SU-DHL-6 (cell line): ENCODE data around the gene SPCS3.
"Not testable (repeated sequence)": the region's sequence is repeated elsewhere in the genome, so short reads cannot be mapped to it uniquely, and the experiment has no call there.

ENCODE experiments used
- H2AFZ ChIP-seq: fragments of 200-600 bp; sonication (generic); 2 replicates; pipeline ENCODE4 v1.6.1; 2014; ENCODE audit warnings: low read depth, mild to moderate bottlenecking, moderate library complexity, mixed read lengths, antibody characterized with exemption, low read length; ENCODE audit not compliant: severe bottlenecking
- H3F3A ChIP-seq: fragments of 200-600 bp; shearing (Covaris generic); 2 replicates; pipeline ENCODE4 v1.6.0; 2016; ENCODE audit warnings: antibody characterized with exemption, mild to moderate bottlenecking; ENCODE audit not compliant: insufficient read depth
- H3K27ac ChIP-seq: fragments of 200-600 bp; sonication (generic); 2 replicates; pipeline ENCODE4 v1.5.1; 2016; ENCODE audit warnings: low read depth, mild to moderate bottlenecking, low read length, moderate library complexity, mixed read lengths
- H3K27me3 ChIP-seq: fragments of 200-600 bp; sonication (generic), shearing (Covaris generic); 2 replicates; pipeline ENCODE4 v1.6.0; 2014; ENCODE audit warnings: mild to moderate bottlenecking, low read length
- H3K36me3 ChIP-seq: fragments of 200-600 bp; sonication (generic); 2 replicates; pipeline ENCODE4 v1.6.1; 2014; ENCODE audit warnings: mild to moderate bottlenecking, low read length, mixed read lengths
- H3K4me2 ChIP-seq: fragments of 300-600, 200-600 bp; shearing (Covaris generic), sonication (generic); 2 replicates; pipeline ENCODE4 v1.6.0; 2014; ENCODE audit warnings: low read length, low read depth, mild to moderate bottlenecking; ENCODE audit not compliant: poor library complexity, severe bottlenecking
- H3K4me3 ChIP-seq: fragments of 200-600 bp; sonication (generic); 2 replicates; pipeline ENCODE4 v1.5.1; 2014; ENCODE audit warnings: antibody characterized with exemption, low read length, mild to moderate bottlenecking, mixed read lengths; ENCODE audit not compliant: insufficient read depth, poor library complexity, severe bottlenecking
- H3K79me2 ChIP-seq: fragments of 200-600 bp; sonication (generic); 2 replicates; pipeline ENCODE4 v1.6.1; 2014; ENCODE audit warnings: mild to moderate bottlenecking, low read length, moderate library complexity; ENCODE audit not compliant: insufficient read depth
- H3K9ac ChIP-seq: fragments of 200-600 bp; sonication (generic); 2 replicates; pipeline ENCODE4 v1.7.0; 2014; ENCODE audit warnings: mild to moderate bottlenecking, low read length
- H3K9me2 ChIP-seq: fragments of 200-600 bp; sonication (generic); replicated peaks from 2 replicates; pipeline ENCODE4 v1.6.1; 2014; ENCODE audit warnings: low read length; ENCODE audit not compliant: insufficient read depth
- H3K9me3 ChIP-seq: fragments of 200-600 bp; sonication (generic); 2 replicates; pipeline ENCODE4 v1.6.1; 2014; ENCODE audit warnings: low read length, mixed read lengths; ENCODE audit not compliant: insufficient read depth
- H4K20me1 ChIP-seq: fragments of 200-600 bp; sonication (generic); 2 replicates; pipeline ENCODE4 v1.6.1; 2014; ENCODE audit warnings: low read depth, mild to moderate bottlenecking, antibody characterized with exemption, low read length, moderate library complexity, mixed read lengths
- CTCF ChIP-seq: fragments of 200-600 bp; sonication (generic); IDR thresholded peaks from one replicate; pipeline ENCODE4 v1.5.1; 2017; ENCODE audit warnings: antibody characterized with exemption, mild to moderate bottlenecking, low read length, moderate library complexity; ENCODE audit not compliant: insufficient read depth, poor library complexity, severe bottlenecking
- EZH2phosphoT487 ChIP-seq: fragments of 200-600 bp; sonication (generic), shearing (Covaris generic); conservative IDR thresholded peaks from 2 replicates; pipeline ENCODE4 v1.6.1; 2018; ENCODE audit warnings: mild to moderate bottlenecking, antibody characterized with exemption, low read length, moderate library complexity, mixed read lengths

Gene SPCS3

GRCh38 chr4:176277162-176277904, 42.4 kb upstream of the SPCS3 start:
- no peaks in the 10 kb centered on the region for H3K9me3 ChIP-seq
- no peak overlapping the region for H2AFZ ChIP-seq
- H4K20me1 ChIP-seq, result no peaks in the 10 kb centered on the region
- H3K27ac ChIP-seq, result no peak overlapping the region
- H3K9me2 ChIP-seq, result no peaks in the 10 kb centered on the region
- no peaks in the 10 kb centered on the region for H3K79me2 ChIP-seq
- peak; percentile 37 for TF ChIP-seq CTCF
- TF ChIP-seq EZH2phosphoT487, result no peak
- no peaks in the 10 kb centered on the region for H3K27me3 ChIP-seq
- H3K9ac ChIP-seq, result no peak overlapping the region
- H3K4me2 ChIP-seq, result no peak overlapping the region
- no peaks in the 10 kb centered on the region for H3F3A ChIP-seq
- H3K4me3 ChIP-seq, result no peak overlapping the region
- no peaks in the 10 kb centered on the region for H3K36me3 ChIP-seq

DNA sequence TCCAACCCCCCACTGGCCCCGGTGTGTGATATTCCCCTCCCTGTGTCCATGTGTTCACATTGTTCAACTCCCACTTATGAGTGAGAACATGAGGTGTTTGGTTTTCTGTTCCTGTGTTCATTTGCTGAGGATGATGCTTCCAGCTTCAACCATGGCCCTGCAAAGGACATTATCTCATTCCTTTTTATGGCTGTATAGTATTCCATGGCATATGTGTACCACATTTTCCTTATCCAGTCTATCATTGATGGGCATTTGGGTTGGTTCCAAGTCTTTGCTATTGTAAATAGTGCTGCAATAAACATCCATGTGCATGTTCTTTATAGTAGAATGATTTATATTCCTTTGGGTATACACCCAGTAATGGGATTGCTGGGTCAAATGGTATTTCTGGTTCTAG, 40.2 kb upstream of the SPCS3 start:
- H3K36me3 ChIP-seq, H3K4me3 ChIP-seq, H3K79me2 ChIP-seq, H3K27ac ChIP-seq, H3K9me2 ChIP-seq, H3K4me2 ChIP-seq, H2AFZ ChIP-seq, H3K27me3 ChIP-seq, H3K9me3 ChIP-seq, H3F3A ChIP-seq, H3K9ac ChIP-seq, H4K20me1 ChIP-seq: not testable (repeated sequence)

DNA sequence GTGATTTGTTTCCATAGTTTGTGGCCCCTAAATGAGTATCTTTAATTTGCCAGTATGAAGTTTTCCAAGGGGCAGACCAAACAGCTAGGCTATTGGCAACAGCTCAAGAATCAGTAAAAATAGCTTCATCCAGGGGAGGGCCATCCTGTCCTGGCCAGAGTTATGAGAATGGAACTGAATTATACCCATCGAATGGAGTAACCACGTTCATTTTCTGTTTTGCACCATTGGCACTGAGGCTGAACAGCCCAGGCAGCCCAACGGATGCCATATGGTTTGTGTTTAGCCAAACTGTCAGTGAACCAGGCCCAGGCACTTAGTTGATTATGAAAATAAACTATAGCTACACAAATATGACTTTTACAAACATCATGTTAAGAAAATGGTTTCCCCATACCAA, 33.0 kb upstream of the SPCS3 start:
- Histone ChIP-seq H3K27ac (no peak overlapping the region), H3K36me3 (no peaks in the 10 kb centered on the region), H3K27me3 (no peaks in the 10 kb centered on the region), H4K20me1 (no peaks in the 10 kb centered on the region), H3K9me2 (no peaks in the 10 kb centered on the region), H3F3A (no peaks in the 10 kb centered on the region), H3K9ac (no peak overlapping the region), H3K79me2 (no peaks in the 10 kb centered on the region), H2AFZ (no peak overlapping the region), H3K4me2 (no peak overlapping the region), H3K9me3 (no peaks in the 10 kb centered on the region), H3K4me3 (no peak overlapping the region)
- TF ChIP-seq CTCF (no peak), EZH2phosphoT487 (no peak)

DNA sequence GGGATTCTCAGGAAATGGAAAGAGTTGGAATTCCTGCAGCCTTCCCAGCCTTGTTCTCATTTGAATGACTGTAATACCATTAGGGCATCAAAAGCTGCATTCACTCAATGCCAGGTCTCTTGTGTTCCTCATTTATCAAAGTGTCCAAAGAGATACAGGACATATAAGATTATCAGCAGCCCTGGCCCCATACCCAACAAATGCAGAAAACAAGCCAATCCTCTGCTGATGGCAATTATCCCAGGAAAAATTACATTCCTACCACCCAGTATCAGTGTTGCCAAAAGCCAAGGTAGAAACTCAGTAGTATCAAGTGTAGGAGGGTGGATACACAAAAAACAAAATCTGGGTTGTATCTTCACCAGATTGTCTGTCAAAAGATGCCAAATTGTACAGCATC, 32.2 kb upstream of the SPCS3 start:
- Histone ChIP-seq H3K9ac (no peak overlapping the region), H3K27ac (no peak overlapping the region), H3K36me3 (no peaks in the 10 kb centered on the region), H3K79me2 (no peaks in the 10 kb centered on the region), H4K20me1 (no peaks in the 10 kb centered on the region), H2AFZ (no peak overlapping the region), H3K4me2 (no peak overlapping the region), H3F3A (no peaks in the 10 kb centered on the region), H3K4me3 (no peak overlapping the region), H3K9me3 (no peaks in the 10 kb centered on the region), H3K27me3 (no peaks in the 10 kb centered on the region), H3K9me2 (no peaks in the 10 kb centered on the region)
- no peak for TF ChIP-seq CTCF
- TF ChIP-seq EZH2phosphoT487, result no peak
